OCI-LY7 (cell line): ENCODE measurements around the gene SLC26A9. TPM values are rescaled to one million over a fixed set of nuclear protein-coding genes. Genes with fewer than 3 reads are reported as not detected.

Source experiments
- BruUV-seq: library from RNA; stranded (reverse); fragments of 400-500 nt; replicated peaks from 2 replicates; lab custom pipeline; 2021; lab: Mats Ljungman, UMichigan
- CTCF ChIA-PET: fragments of 300-600 bp; sonication (Branson Sonifier 250); formaldehyde crosslinking; loops from one replicate; lab custom pipeline; 2022; ENCODE audit warnings: antibody characterized with exemption; ENCODE audit not compliant: unreplicated experiment; lab: Charles Lee
- POLR2A ChIA-PET: fragments of 300-600 bp; sonication (Branson Sonifier 250); formaldehyde crosslinking; loops from one replicate; lab custom pipeline; 2022; ENCODE audit warnings: antibody characterized with exemption; lab: Charles Lee
- DNase-seq: peaks from one replicate; pipeline ENCODE4 v3.0.0-alpha.2; 2015; ENCODE audit warnings: low spot score
- H2AFZ ChIP-seq: fragments of 200-600 bp; sonication (generic), shearing (Covaris generic); 2 replicates; pipeline ENCODE4 v1.6.1; 2014; ENCODE audit warnings: mild to moderate bottlenecking, antibody characterized with exemption, low read length, moderate library complexity
- H3K27ac ChIP-seq: fragments of 200-600 bp; sonication (generic); 2 replicates; pipeline ENCODE4 v1.5.1; 2014; ENCODE audit warnings: mixed run types, low read depth, mild to moderate bottlenecking, moderate library complexity, low read length, inconsistent platforms; ENCODE audit not compliant: poor library complexity, severe bottlenecking
- H3K36me3 ChIP-seq: fragments of 200-600 bp; sonication (generic); 2 replicates; pipeline ENCODE4 v1.6.1; 2014; ENCODE audit warnings: mild to moderate bottlenecking, antibody characterized with exemption, low read length, moderate library complexity, mixed read lengths; ENCODE audit not compliant: insufficient read depth
- H3K4me1 ChIP-seq: fragments of 200-600 bp; sonication (generic); 2 replicates; pipeline ENCODE4 v1.5.1; 2014; ENCODE audit warnings: mild to moderate bottlenecking, low read length; ENCODE audit not compliant: insufficient read depth, poor library complexity, severe bottlenecking
- H3K4me2 ChIP-seq: fragments of 200-600 bp; sonication (generic); 2 replicates; pipeline ENCODE4 v1.6.1; 2014; ENCODE audit warnings: mild to moderate bottlenecking, low read length
- H3K4me3 ChIP-seq: fragments of 200-600 bp; sonication (generic); 2 replicates; pipeline ENCODE4 v1.5.1; 2014; ENCODE audit warnings: mild to moderate bottlenecking, low read depth, low read length; ENCODE audit not compliant: poor library complexity, severe bottlenecking
- H3K79me2 ChIP-seq: fragments of 200-600 bp; sonication (generic); 2 replicates; pipeline ENCODE4 v1.6.1; 2016; ENCODE audit warnings: low read depth, mild to moderate bottlenecking, low read length, moderate library complexity, mixed read lengths; ENCODE audit not compliant: insufficient read depth
- H3K9me2 ChIP-seq: fragments of 200-600 bp; sonication (generic); 2 replicates; pipeline ENCODE4 v1.6.1; 2016; ENCODE audit warnings: mild to moderate bottlenecking, low read length, mixed read lengths; ENCODE audit not compliant: insufficient read depth
- H3K9me3 ChIP-seq: fragments of 200-600 bp; sonication (generic); 2 replicates; pipeline ENCODE4 v1.6.1; 2014; ENCODE audit warnings: mild to moderate bottlenecking, mixed run types, low read length, mixed read lengths
- H4K20me1 ChIP-seq: fragments of 200-600 bp; sonication (generic); 2 replicates; pipeline ENCODE4 v1.6.1; 2014; ENCODE audit warnings: mild to moderate bottlenecking, antibody characterized with exemption, low read length, moderate library complexity, mixed read lengths; ENCODE audit not compliant: insufficient read depth
- CTCF ChIP-seq: fragments of 200-600 bp; sonication (generic); conservative IDR thresholded peaks from 2 replicates; pipeline ENCODE4 v1.5.1; 2014; ENCODE audit warnings: mild to moderate bottlenecking, antibody characterized with exemption, low read length, moderate library complexity, mixed read lengths
- EZH2phosphoT487 ChIP-seq: fragments of 200-600 bp; sonication (generic); IDR thresholded peaks from 2 replicates; pipeline ENCODE4 v1.6.1; 2018; ENCODE audit warnings: low read depth, borderline replicate concordance, mild to moderate bottlenecking, mixed run types, antibody characterized with exemption, low read length, moderate library complexity, mixed read lengths
- intact Hi-C: fragments of 100-400 bp; cut with micrococcal nuclease; formaldehyde crosslinking; loops from one replicate; pipeline ENCODE4 v1.10.0; 2022; ENCODE audit not compliant: unreplicated experiment
- total RNA-seq, 2 experiments: library from RNA; depleted of rRNA in 1 of 2; stranded (reverse); fragments of >200 nt in 1 of 2; shearing (Covaris generic) in 1 of 2; gene quantifications; 2 replicates each; pipeline ENCODE4 v1.2.3, GENCODE V29; 2014 to 2022

SLC26A9 gene
- total RNA-seq, 2 experiments from 2014 or later: not detected

- no peak for DNase-seq
- BruUV-seq: no TSS peak
- Histone ChIP-seq H3K4me3 (no peak overlapping the region), H3K27ac (no peak overlapping the region), H3K4me2 (no peak overlapping the region), H4K20me1 (no peaks in the 10 kb centered on the region), H2AFZ (no peak overlapping the region), H3K79me2 (no peaks in the 10 kb centered on the region), H3K9me2 (no peaks in the 10 kb centered on the region), H3K4me1 (no peaks in the 10 kb centered on the region), H3K36me3 (no peaks in the 10 kb centered on the region), H3K9me3 (no peaks in the 10 kb centered on the region)
- TF ChIP-seq CTCF (no peak), EZH2phosphoT487 (no peak)
- intact Hi-C loops: no loop called here
- CTCF ChIA-PET: no interaction called here
- POLR2A ChIA-PET: no interaction called here
Measured at GRCh38 chr1:205938682-205939081, 4.6 kb downstream of the SLC26A9 start.

GRCh38 chr1:205936846-205937586 lies 6.2 kb downstream of the SLC26A9 start:
- no peaks in the 10 kb centered on the region for H4K20me1 ChIP-seq
- TF ChIP-seq CTCF (no peak), EZH2phosphoT487 (no peak)
- H3K9me2 ChIP-seq: no peaks in the 10 kb centered on the region
- no peaks in the 10 kb centered on the region for H3K36me3 ChIP-seq
- H3K9me3 ChIP-seq: no peaks in the 10 kb centered on the region
- H3K27ac ChIP-seq: no peak overlapping the region
- H2AFZ ChIP-seq: no peak overlapping the region
- H3K79me2 ChIP-seq: no peaks in the 10 kb centered on the region
- H3K4me2 ChIP-seq: no peak overlapping the region
- ChIA-PET CTCF (no interaction called here), POLR2A (no interaction called here)
- no TSS peak for BruUV-seq
- intact Hi-C loops: no loop called here
- H3K4me1 ChIP-seq: no peaks in the 10 kb centered on the region
- no peak overlapping the region for H3K4me3 ChIP-seq
- no peak for DNase-seq

GRCh38 chr1:205936311-205936710 lies 6.9 kb downstream of the SLC26A9 start:
- DNase-seq: no peak
- Histone ChIP-seq H3K36me3 (no peaks in the 10 kb centered on the region), H3K9me2 (no peaks in the 10 kb centered on the region), H3K4me3 (no peak overlapping the region), H3K4me1 (no peaks in the 10 kb centered on the region), H2AFZ (no peak overlapping the region), H4K20me1 (no peaks in the 10 kb centered on the region), H3K79me2 (no peaks in the 10 kb centered on the region), H3K9me3 (no peaks in the 10 kb centered on the region), H3K27ac (no peak overlapping the region), H3K4me2 (no peak overlapping the region)
- BruUV-seq: no TSS peak
- intact Hi-C loops: no loop called here
- TF ChIP-seq EZH2phosphoT487 (no peak), CTCF (no peak)
- CTCF ChIA-PET: no interaction called here
- POLR2A ChIA-PET: no interaction called here
